Brain microvascular endothelial cell (primary cell): ENCODE data around the gene WNT9A.

Experiments
- DNase-seq: peaks from one replicate; pipeline ENCODE4 v3.0.0-alpha.2; 2020
- H3K27ac ChIP-seq: fragments of 250-450 bp; sonication (Bioruptor Pico); 2 replicates; pipeline ENCODE4 v1.5.1; 2020; ENCODE audit warnings: mild to moderate bottlenecking, moderate library complexity
- H3K27me3 ChIP-seq: fragments of 250-450 bp; sonication (Bioruptor Pico); replicated peaks from 2 replicates; pipeline ENCODE4 v1.5.1; 2020; ENCODE audit warnings: mild to moderate bottlenecking
- H3K36me3 ChIP-seq: fragments of 250-450 bp; sonication (Bioruptor Pico); replicated peaks from 2 replicates; pipeline ENCODE4 v1.5.1; 2020; ENCODE audit warnings: mild to moderate bottlenecking
- H3K4me3 ChIP-seq: 2 replicates; pipeline ENCODE4 v1.5.1; 2011; ENCODE audit warnings: low read depth, mild to moderate bottlenecking, control low read depth, low read length, moderate library complexity
- in situ Hi-C: cut with HindIII; loops from 2 replicates; pipeline ENCODE4 v1.10.0; 2017; ENCODE audit warnings: low sequenced_read_pairs, low pct_ligation_motif_present
- TF ChIP-seq, protein P1 (sequence below): IDR thresholded peaks from 2 replicates; pipeline ENCODE4 v1.5.1; 2011; ENCODE audit warnings: low read depth, mild to moderate bottlenecking, moderate library complexity, low read length, control low read depth, inconsistent platforms; ENCODE audit errors: missing control alignments

WNT9A gene

DNA sequence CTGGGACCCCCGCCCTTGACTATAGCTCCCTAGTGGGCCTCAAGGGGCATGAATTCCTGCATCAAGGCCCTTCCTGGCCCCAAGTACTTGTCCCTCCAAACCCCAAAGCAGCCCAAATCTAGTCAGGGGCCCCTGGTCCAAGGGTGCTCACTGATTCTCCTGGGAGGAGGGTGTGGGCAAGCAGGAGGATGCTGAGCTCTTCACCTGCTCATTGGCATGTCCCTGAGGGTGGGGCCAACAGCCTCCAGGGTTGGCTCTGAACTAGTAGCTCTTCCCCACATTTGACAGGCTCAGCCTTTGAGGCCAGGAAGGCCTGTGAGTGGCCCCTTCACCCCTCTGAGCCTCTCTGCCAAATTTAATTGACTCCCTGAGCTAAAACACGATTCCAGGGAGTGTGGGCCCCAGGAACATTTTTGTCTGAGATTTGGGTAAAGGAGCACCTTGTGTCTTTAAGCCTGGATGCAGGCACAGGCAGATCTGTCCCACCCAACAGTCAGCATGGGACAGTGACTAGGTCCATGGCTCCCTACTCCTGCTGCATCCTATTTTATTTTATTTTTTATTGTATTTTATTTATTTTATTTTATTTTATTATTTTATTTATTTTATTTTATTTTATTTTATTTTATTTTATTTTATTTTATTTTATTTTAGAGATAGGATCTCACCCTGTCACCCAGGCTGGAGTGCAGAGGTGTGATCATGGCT, 11.0 kb upstream of the WNT9A start:
- H3K4me3 ChIP-seq, result no peak overlapping the region
- no peaks in the 10 kb centered on the region for H3K36me3 ChIP-seq
- in situ Hi-C loops, result no loop called here
- no peak for DNase-seq
- H3K27me3 ChIP-seq, result no peaks in the 10 kb centered on the region
- no peak overlapping the region for H3K27ac ChIP-seq
- TF ChIP-seq, protein P1, sequence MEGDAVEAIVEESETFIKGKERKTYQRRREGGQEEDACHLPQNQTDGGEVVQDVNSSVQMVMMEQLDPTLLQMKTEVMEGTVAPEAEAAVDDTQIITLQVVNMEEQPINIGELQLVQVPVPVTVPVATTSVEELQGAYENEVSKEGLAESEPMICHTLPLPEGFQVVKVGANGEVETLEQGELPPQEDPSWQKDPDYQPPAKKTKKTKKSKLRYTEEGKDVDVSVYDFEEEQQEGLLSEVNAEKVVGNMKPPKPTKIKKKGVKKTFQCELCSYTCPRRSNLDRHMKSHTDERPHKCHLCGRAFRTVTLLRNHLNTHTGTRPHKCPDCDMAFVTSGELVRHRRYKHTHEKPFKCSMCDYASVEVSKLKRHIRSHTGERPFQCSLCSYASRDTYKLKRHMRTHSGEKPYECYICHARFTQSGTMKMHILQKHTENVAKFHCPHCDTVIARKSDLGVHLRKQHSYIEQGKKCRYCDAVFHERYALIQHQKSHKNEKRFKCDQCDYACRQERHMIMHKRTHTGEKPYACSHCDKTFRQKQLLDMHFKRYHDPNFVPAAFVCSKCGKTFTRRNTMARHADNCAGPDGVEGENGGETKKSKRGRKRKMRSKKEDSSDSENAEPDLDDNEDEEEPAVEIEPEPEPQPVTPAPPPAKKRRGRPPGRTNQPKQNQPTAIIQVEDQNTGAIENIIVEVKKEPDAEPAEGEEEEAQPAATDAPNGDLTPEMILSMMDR, result no peak

DNA sequence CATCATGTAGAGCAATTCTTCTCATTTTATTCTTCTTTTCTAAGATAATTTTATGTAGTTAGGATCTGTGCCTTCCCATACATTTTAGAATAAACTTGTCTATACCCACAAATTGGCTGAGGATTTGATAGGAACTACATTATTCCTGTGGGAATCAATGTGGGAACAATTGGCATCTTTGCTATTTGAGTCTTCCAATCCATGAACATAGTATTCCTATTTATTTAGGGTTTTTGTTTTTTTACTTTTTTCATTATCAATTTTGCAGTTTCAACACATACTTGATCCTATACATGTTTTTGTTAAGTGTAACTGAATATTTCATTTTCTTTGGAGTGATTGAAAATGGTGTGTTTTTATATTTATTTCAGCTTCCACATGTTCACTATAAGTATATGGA, 8.1 kb upstream of the WNT9A start:
- H3K27ac ChIP-seq, result no peak overlapping the region
- H3K4me3 ChIP-seq, result no peak overlapping the region
- TF ChIP-seq, protein P1, result no peak
- in situ Hi-C loops, result no loop called here
- DNase-seq, result no peak
- no peaks in the 10 kb centered on the region for H3K36me3 ChIP-seq
- H3K27me3 ChIP-seq, result peaks cover 3% of the 10 kb centered on the region

DNA sequence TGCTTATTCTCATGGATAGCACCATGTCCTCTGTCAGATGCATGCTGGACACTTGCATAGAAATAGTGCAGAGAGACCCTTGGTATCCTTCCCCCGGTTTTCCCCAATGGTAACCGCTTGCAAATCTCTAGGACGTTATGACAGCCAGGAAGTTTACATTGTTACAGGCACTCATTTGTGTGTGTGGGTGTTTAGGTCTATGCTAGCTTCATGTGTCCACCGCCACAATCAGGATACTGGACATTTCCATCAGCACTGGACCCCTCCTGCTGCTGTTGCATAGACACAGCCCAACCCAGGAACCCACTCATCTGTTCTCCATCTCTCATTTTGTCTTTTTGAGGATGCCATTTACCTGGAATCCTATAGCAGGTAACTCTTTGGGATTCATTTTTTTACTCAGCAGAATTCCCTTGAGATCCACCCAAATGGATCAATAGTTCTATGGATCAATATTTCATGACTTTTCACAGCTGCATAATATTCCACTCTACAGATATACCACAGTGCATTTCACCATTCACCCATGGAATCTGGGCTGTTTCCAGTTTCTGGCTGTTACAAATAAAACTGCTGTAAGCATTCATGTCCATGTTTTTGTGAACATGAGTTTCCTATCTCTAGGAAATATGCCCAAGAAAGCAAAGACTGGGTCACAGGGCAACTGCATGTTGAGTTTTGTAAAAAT, 6.6 kb upstream of the WNT9A start:
- no peak overlapping the region for H3K27ac ChIP-seq
- H3K4me3 ChIP-seq, result no peak overlapping the region
- TF ChIP-seq, protein P1, result no peak
- DNase-seq, result no peak
- H3K36me3 ChIP-seq, result no peaks in the 10 kb centered on the region
- in situ Hi-C loops, result no loop called here
- peaks cover 3% of the 10 kb centered on the region for H3K27me3 ChIP-seq

DNA sequence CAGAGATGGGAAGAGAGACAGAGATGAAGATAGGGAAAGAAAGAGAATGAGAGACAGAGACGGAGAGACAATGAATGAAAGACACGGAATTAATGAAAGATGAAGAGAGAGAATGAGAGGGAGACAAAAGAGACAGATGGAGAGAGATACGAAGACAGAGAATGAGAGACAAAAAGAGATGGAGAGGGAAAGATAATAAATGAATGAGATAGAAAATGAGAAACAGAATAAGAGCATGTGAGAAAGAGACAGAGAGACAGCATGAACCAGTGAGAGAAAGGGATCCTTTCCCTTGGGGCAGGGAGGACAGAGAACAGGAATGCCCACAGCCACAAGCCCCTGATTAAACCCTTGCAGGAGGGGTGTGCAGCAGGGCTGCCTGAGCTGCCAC, 5.3 kb upstream of the WNT9A start:
- in situ Hi-C loops, result no loop called here
- TF ChIP-seq, protein P1, result no peak
- no peak overlapping the region for H3K27ac ChIP-seq
- no peak for DNase-seq
- H3K4me3 ChIP-seq, result no peak overlapping the region
- peaks cover 12% of the 10 kb centered on the region for H3K27me3 ChIP-seq
- H3K36me3 ChIP-seq, result no peaks in the 10 kb centered on the region

DNA sequence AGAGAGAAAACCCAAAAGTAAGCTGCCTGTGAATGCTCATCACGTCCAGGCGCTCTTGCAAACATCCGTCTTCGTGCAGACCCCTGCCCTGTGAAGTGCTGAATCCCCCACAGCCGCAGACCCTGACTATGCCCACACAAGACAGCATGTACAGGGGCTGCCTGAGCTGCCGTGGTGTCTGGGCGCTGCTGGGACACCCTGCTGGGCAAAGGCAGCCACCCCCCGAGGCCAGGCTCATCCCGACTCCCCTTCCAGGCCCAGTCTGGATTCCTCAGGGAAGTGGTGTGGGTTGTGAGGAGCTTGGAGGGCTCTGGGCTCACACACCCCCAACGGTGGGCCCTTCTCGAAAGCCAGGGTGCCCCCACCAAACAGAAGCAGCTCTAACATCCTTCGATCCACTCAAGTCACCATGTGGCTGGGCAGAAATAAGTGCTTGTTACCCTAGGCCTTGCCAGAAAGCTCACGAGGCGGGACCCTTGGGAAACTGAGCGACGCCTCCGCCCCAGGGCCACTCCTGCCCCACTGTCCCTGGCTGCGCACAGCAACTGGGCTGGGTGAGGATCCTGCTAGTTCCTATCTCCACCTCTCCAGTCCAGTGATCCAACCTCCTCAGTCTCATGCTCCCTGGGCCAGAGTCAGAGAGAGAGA, 4.8 kb upstream of the WNT9A start:
- TF ChIP-seq, protein P1, result no peak
- no peak for DNase-seq
- H3K27me3 ChIP-seq, result peaks cover 12% of the 10 kb centered on the region

More for the DNA sequence above, 4.8 kb upstream of the WNT9A start:
- Histone ChIP-seq H3K27ac (no peak overlapping the region), H3K4me3 (no peak overlapping the region), H3K36me3 (no peaks in the 10 kb centered on the region)
- in situ Hi-C loops, result no loop called here
